Right kidney (tissue), 1 donor: ENCODE measurements around the gene CYP3A5.

ENCODE experiments used
- DNase-seq: peaks from one replicate; pipeline ENCODE4 v3.0.0-alpha.2; 2016

The CYP3A5 gene

GRCh38 chr7:99614495-99614894, 65.3 kb downstream of the CYP3A5 start:
- no peak for DNase-seq

DNA sequence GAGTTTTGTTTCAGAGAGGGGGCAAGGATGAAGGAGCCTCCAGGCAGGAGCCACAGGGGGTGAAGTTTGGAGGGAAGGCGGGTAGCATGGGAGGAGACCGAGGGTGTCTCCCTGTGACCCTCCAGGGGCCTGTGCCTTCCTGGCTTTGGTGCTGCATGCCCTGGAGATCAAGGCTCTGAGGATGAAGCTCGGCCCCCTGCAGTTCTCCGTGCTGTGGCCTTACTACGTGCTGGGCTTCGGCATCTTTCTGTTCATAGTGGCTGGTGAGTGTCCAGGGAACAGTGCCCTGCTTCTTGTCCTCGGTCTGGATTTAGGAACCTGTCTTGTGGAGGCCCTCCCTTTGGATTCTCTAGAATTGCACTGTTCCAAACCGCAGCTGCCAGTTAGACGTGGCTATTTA, 72.2 kb downstream of the CYP3A5 start:
- DNase-seq, result no peak

- DNase-seq, result no peak
Observed at GRCh38 chr7:99606531-99606930, 73.3 kb downstream of the CYP3A5 start.

DNA sequence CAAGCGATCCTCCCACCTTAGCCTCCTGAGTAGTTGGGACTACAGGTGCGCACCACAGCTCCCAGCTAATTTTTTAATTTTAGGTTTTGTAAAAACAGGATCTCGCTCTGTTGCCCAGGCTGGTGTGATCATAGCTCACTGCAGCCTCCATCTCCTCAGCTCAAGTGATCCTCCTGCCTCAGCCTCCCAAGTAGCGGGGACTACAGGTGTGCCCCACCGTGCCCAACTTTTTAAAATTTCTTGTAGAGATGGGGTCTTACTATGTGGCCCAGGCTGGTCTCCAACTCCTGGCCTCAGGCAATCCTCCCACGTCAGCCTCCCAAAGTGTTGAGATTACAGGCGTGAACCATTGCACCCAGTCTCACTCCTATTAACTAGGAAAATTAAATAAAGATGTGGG, 74.3 kb downstream of the CYP3A5 start:
- DNase-seq, result no peak

- no peak for DNase-seq
Observed at GRCh38 chr7:99601656-99602310, 78.0 kb downstream of the CYP3A5 start.

- no peak for DNase-seq
Observed at GRCh38 chr7:99599836-99600235, 80.0 kb downstream of the CYP3A5 start.
